B cell (primary cell): Measurements from ENCODE around the gene UBE2O.

ENCODE experiments used
- EZH2 ChIP-seq: IDR thresholded peaks from 2 replicates; pipeline ENCODE4 v1.6.1; 2012; ENCODE audit warnings: borderline replicate concordance, low read depth, mild to moderate bottlenecking, moderate library complexity, low read length; ENCODE audit not compliant: insufficient read depth, poor library complexity, severe bottlenecking
- TF ChIP-seq, protein P1 (sequence below): fragments of 200-600 bp; IDR thresholded peaks from one replicate; pipeline ENCODE4 v1.8.0; 2022; ENCODE audit warnings: antibody characterized with exemption, mild to moderate bottlenecking

DNA sequence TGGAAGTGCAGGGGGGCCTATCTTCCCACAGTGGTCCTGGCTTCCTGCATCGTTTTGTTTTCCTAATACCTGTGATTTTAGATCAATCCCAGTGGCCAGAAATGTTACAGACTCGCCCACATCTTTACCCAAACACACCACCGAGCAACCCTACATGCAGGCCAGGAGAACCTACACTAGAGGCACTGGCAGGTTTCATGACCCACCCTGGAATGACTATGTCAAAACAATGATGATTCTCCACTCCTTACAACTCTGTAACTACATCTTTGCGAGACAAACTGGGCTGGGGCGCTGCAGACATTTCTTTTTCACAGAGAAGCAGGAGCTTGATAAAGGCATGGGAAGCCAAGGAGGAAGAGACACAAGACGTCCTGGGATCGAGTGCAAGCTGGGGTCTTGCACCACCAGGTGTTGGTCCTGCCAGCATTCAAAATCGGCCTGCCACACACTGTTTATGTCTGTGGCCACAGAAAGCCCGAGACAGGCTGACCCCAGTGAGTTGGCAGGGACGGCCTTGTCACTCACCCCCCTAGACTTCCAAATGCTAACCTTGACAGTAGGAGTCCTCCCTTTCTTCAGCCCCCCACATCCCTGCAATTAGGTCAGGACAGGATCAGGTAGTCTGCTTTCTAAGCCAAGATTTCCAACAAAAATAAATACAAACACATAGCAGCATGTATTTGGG is 32.5 kb downstream of the UBE2O start:
- TF ChIP-seq, protein P1, sequence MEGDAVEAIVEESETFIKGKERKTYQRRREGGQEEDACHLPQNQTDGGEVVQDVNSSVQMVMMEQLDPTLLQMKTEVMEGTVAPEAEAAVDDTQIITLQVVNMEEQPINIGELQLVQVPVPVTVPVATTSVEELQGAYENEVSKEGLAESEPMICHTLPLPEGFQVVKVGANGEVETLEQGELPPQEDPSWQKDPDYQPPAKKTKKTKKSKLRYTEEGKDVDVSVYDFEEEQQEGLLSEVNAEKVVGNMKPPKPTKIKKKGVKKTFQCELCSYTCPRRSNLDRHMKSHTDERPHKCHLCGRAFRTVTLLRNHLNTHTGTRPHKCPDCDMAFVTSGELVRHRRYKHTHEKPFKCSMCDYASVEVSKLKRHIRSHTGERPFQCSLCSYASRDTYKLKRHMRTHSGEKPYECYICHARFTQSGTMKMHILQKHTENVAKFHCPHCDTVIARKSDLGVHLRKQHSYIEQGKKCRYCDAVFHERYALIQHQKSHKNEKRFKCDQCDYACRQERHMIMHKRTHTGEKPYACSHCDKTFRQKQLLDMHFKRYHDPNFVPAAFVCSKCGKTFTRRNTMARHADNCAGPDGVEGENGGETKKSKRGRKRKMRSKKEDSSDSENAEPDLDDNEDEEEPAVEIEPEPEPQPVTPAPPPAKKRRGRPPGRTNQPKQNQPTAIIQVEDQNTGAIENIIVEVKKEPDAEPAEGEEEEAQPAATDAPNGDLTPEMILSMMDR = no peak
- no peak for TF ChIP-seq EZH2
